Activated CD4-positive, alpha-beta T cell treated with anti-CD3 and anti-CD28 coated beads, Interleukin-2, Interleukin-6, amounts not matched to agents 100 ng/mL and 50 ng/mL, durations not matched to agents 16 hours and 8 hours (primary cell): Measurements from ENCODE around the gene PMVK.

Experiments
- DNase-seq: peaks from one replicate; pipeline ENCODE4 v3.0.0-alpha.2; 2020

PMVK gene

GRCh38 chr1:154945962-154946850, 9.7 kb upstream of the PMVK start:
- DNase-seq = no peak

- DNase-seq = no peak
Observed at GRCh38 chr1:154945160-154945961, 8.8 kb upstream of the PMVK start.

- DNase-seq = no peak
Observed at GRCh38 chr1:154944401-154945159, 8.1 kb upstream of the PMVK start.

GRCh38 chr1:154943649-154944400, 7.3 kb upstream of the PMVK start:
- peak; percentile 64 for DNase-seq

- DNase-seq = no peak
Observed at GRCh38 chr1:154941333-154942013, 5.0 kb upstream of the PMVK start.

- DNase-seq = peak; percentile 69
Observed at GRCh38 chr1:154940651-154941194, 4.2 kb upstream of the PMVK start.

GRCh38 chr1:154940213-154940560, 3.7 kb upstream of the PMVK start:
- DNase-seq = no peak

GRCh38 chr1:154938604-154939399, 2.3 kb upstream of the PMVK start:
- DNase-seq = no peak

GRCh38 chr1:154937988-154938386, 1.5 kb upstream of the PMVK start:
- DNase-seq = no peak

- DNase-seq = peak; percentile 93
Observed at GRCh38 chr1:154937085-154937987, 817 bp upstream of the PMVK start.

GRCh38 chr1:154935749-154936554, 567 bp downstream of the PMVK start:
- no peak for DNase-seq

GRCh38 chr1:154934358-154934948, 2.1 kb downstream of the PMVK start:
- no peak for DNase-seq

- DNase-seq = no peak
Observed at GRCh38 chr1:154931940-154932487, 4.5 kb downstream of the PMVK start.

GRCh38 chr1:154926201-154926600, 10.3 kb downstream of the PMVK start:
- DNase-seq = no peak

GRCh38 chr1:154925335-154926170, 11.0 kb downstream of the PMVK start:
- DNase-seq = no peak

GRCh38 chr1:154923695-154924094, 12.8 kb downstream of the PMVK start:
- no peak for DNase-seq

GRCh38 chr1:154913273-154913672, 23.2 kb downstream of the PMVK start:
- DNase-seq = no peak
